WTC11 (cell line): ENCODE measurements around the gene MAFB.

Experiments
- ATF3 ChIP-seq: sonication (generic); formaldehyde crosslinking; conservative IDR thresholded peaks from 2 replicates; pipeline ENCODE4 v1.8.1; 2022; ENCODE audit warnings: mild to moderate bottlenecking, missing genetic modification reagents
- CBFB ChIP-seq: sonication (generic); formaldehyde crosslinking; IDR thresholded peaks from 2 replicates; pipeline ENCODE4 v1.8.1; 2022; ENCODE audit warnings: mild to moderate bottlenecking, low read depth, missing genetic modification reagents
- CTCF ChIP-seq: fragments of 200-600 bp; IDR thresholded peaks from 2 replicates; pipeline ENCODE4 v1.8.0; 2022; ENCODE audit warnings: antibody characterized with exemption
- GABPB1 ChIP-seq: sonication (generic); formaldehyde crosslinking; IDR thresholded peaks from 2 replicates; pipeline ENCODE4 v1.8.1; 2023; ENCODE audit warnings: mild to moderate bottlenecking, missing genetic modification reagents
- GTF2I ChIP-seq: fragments of 250-450 bp; sonication (Bioruptor Pico); conservative IDR thresholded peaks from 2 replicates; pipeline ENCODE4 v1.4.0; 2021; ENCODE audit warnings: mild to moderate bottlenecking
- IRF2 ChIP-seq: sonication (generic); formaldehyde crosslinking; IDR thresholded peaks from 2 replicates; pipeline ENCODE4 v1.8.0; 2022; ENCODE audit warnings: low read depth, missing genetic modification reagents, borderline replicate concordance
- MYBL2 ChIP-seq: sonication (generic); formaldehyde crosslinking; IDR thresholded peaks from 2 replicates; pipeline ENCODE4 v1.8.1; 2023; ENCODE audit warnings: mild to moderate bottlenecking, moderate library complexity, missing genetic modification reagents
- SP1 ChIP-seq: sonication (generic); formaldehyde crosslinking; conservative IDR thresholded peaks from 2 replicates; pipeline ENCODE4 v1.8.1; 2022; ENCODE audit warnings: missing genetic modification reagents
- ZNF232 ChIP-seq: sonication (generic); formaldehyde crosslinking; IDR thresholded peaks from 2 replicates; pipeline ENCODE4 v1.8.0; 2022; ENCODE audit warnings: mild to moderate bottlenecking, missing genetic modification reagents
- ZNF263 ChIP-seq: sonication (generic); formaldehyde crosslinking; IDR thresholded peaks from 2 replicates; pipeline ENCODE4 v1.8.1; 2022; ENCODE audit warnings: low read depth, mild to moderate bottlenecking, moderate library complexity, missing genetic modification reagents
- TF ChIP-seq, protein P1 (sequence below): sonication (generic); formaldehyde crosslinking; IDR thresholded peaks from 2 replicates; pipeline ENCODE4 v1.8.1; 2023; ENCODE audit warnings: mild to moderate bottlenecking, missing genetic modification reagents, moderate library complexity
- TF ChIP-seq, protein P2 (sequence below): sonication (generic); formaldehyde crosslinking; IDR thresholded peaks from 2 replicates; pipeline ENCODE4 v1.8.0; 2022; ENCODE audit warnings: mild to moderate bottlenecking, missing genetic modification reagents
- TF ChIP-seq, protein P3 (sequence below): sonication (generic); formaldehyde crosslinking; IDR thresholded peaks from 2 replicates; pipeline ENCODE4 v1.8.1; 2023; ENCODE audit warnings: mild to moderate bottlenecking, moderate library complexity, missing genetic modification reagents

DNA sequence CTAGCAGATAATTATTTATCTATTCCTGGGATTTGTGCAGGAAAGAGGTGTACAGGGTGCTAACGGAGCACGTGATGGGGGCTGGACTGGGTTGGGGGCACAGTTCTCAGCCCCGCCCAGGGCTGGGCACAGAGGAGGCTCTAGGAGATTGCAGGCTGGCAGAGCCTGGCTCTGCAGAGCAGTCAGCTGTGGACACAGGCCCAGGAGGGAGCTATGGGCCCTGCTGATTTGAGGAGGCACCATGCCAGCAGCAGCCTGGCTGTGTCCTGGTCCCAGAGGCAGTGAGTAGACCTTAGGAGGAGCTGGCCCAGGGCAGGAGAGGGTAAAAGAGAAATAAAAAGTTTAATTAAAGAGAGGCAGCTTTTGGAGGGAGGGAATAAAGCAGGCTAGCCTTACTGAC lies 19.3 kb downstream of the MAFB start:
- TF ChIP-seq ATF3 (CRISPR knock-in tag), result no peak
- no peak for TF ChIP-seq SP1
- TF ChIP-seq CTCF, result no peak
- TF ChIP-seq GABPB1, result no peak
- TF ChIP-seq, protein P1, sequence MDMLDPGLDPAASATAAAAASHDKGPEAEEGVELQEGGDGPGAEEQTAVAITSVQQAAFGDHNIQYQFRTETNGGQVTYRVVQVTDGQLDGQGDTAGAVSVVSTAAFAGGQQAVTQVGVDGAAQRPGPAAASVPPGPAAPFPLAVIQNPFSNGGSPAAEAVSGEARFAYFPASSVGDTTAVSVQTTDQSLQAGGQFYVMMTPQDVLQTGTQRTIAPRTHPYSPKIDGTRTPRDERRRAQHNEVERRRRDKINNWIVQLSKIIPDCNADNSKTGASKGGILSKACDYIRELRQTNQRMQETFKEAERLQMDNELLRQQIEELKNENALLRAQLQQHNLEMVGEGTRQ (CRISPR knock-in tag), result no peak
- TF ChIP-seq, protein P2, sequence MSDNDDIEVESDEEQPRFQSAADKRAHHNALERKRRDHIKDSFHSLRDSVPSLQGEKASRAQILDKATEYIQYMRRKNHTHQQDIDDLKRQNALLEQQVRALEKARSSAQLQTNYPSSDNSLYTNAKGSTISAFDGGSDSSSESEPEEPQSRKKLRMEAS (CRISPR knock-in tag), result no peak
- TF ChIP-seq MYBL2, result no peak
- TF ChIP-seq, protein P3, sequence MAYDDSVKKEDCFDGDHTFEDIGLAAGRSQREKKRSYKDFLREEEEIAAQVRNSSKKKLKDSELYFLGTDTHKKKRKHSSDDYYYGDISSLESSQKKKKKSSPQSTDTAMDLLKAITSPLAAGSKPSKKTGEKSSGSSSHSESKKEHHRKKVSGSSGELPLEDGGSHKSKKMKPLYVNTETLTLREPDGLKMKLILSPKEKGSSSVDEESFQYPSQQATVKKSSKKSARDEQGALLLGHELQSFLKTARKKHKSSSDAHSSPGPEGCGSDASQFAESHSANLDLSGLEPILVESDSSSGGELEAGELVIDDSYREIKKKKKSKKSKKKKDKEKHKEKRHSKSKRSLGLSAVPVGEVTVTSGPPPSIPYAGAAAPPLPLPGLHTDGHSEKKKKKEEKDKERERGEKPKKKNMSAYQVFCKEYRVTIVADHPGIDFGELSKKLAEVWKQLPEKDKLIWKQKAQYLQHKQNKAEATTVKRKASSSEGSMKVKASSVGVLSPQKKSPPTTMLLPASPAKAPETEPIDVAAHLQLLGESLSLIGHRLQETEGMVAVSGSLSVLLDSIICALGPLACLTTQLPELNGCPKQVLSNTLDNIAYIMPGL, result no peak
- TF ChIP-seq GTF2I (CRISPR knock-in tag), result no peak
- no peak for TF ChIP-seq ZNF232 (CRISPR knock-in tag)
- TF ChIP-seq IRF2 (CRISPR knock-in tag), result no peak
- no peak for TF ChIP-seq ZNF263
- TF ChIP-seq CBFB, result no peak
